SU-DHL-6 (cell line): Measurements from ENCODE around the gene GNRH2.

Experiments used
- H2AFZ ChIP-seq: fragments of 200-600 bp; sonication (generic); 2 replicates; pipeline ENCODE4 v1.6.1; 2014; ENCODE audit warnings: low read depth, mild to moderate bottlenecking, moderate library complexity, mixed read lengths, antibody characterized with exemption, low read length; ENCODE audit not compliant: severe bottlenecking
- H3F3A ChIP-seq: fragments of 200-600 bp; shearing (Covaris generic); 2 replicates; pipeline ENCODE4 v1.6.0; 2016; ENCODE audit warnings: antibody characterized with exemption, mild to moderate bottlenecking; ENCODE audit not compliant: insufficient read depth
- H3K27ac ChIP-seq: fragments of 200-600 bp; sonication (generic); 2 replicates; pipeline ENCODE4 v1.5.1; 2016; ENCODE audit warnings: low read depth, mild to moderate bottlenecking, low read length, moderate library complexity, mixed read lengths
- H3K27me3 ChIP-seq: fragments of 200-600 bp; sonication (generic), shearing (Covaris generic); 2 replicates; pipeline ENCODE4 v1.6.0; 2014; ENCODE audit warnings: mild to moderate bottlenecking, low read length
- H3K36me3 ChIP-seq: fragments of 200-600 bp; sonication (generic); 2 replicates; pipeline ENCODE4 v1.6.1; 2014; ENCODE audit warnings: mild to moderate bottlenecking, low read length, mixed read lengths
- H3K4me2 ChIP-seq: fragments of 300-600, 200-600 bp; shearing (Covaris generic), sonication (generic); 2 replicates; pipeline ENCODE4 v1.6.0; 2014; ENCODE audit warnings: low read length, low read depth, mild to moderate bottlenecking; ENCODE audit not compliant: poor library complexity, severe bottlenecking
- H3K4me3 ChIP-seq: fragments of 200-600 bp; sonication (generic); 2 replicates; pipeline ENCODE4 v1.5.1; 2014; ENCODE audit warnings: antibody characterized with exemption, low read length, mild to moderate bottlenecking, mixed read lengths; ENCODE audit not compliant: insufficient read depth, poor library complexity, severe bottlenecking
- H3K79me2 ChIP-seq: fragments of 200-600 bp; sonication (generic); 2 replicates; pipeline ENCODE4 v1.6.1; 2014; ENCODE audit warnings: mild to moderate bottlenecking, low read length, moderate library complexity; ENCODE audit not compliant: insufficient read depth
- H3K9ac ChIP-seq: fragments of 200-600 bp; sonication (generic); 2 replicates; pipeline ENCODE4 v1.7.0; 2014; ENCODE audit warnings: mild to moderate bottlenecking, low read length
- H3K9me2 ChIP-seq: fragments of 200-600 bp; sonication (generic); replicated peaks from 2 replicates; pipeline ENCODE4 v1.6.1; 2014; ENCODE audit warnings: low read length; ENCODE audit not compliant: insufficient read depth
- H3K9me3 ChIP-seq: fragments of 200-600 bp; sonication (generic); 2 replicates; pipeline ENCODE4 v1.6.1; 2014; ENCODE audit warnings: low read length, mixed read lengths; ENCODE audit not compliant: insufficient read depth
- H4K20me1 ChIP-seq: fragments of 200-600 bp; sonication (generic); 2 replicates; pipeline ENCODE4 v1.6.1; 2014; ENCODE audit warnings: low read depth, mild to moderate bottlenecking, antibody characterized with exemption, low read length, moderate library complexity, mixed read lengths
- CTCF ChIP-seq: fragments of 200-600 bp; sonication (generic); IDR thresholded peaks from one replicate; pipeline ENCODE4 v1.5.1; 2017; ENCODE audit warnings: antibody characterized with exemption, mild to moderate bottlenecking, low read length, moderate library complexity; ENCODE audit not compliant: insufficient read depth, poor library complexity, severe bottlenecking
- EZH2phosphoT487 ChIP-seq: fragments of 200-600 bp; sonication (generic), shearing (Covaris generic); conservative IDR thresholded peaks from 2 replicates; pipeline ENCODE4 v1.6.1; 2018; ENCODE audit warnings: mild to moderate bottlenecking, antibody characterized with exemption, low read length, moderate library complexity, mixed read lengths

Gene GNRH2

DNA sequence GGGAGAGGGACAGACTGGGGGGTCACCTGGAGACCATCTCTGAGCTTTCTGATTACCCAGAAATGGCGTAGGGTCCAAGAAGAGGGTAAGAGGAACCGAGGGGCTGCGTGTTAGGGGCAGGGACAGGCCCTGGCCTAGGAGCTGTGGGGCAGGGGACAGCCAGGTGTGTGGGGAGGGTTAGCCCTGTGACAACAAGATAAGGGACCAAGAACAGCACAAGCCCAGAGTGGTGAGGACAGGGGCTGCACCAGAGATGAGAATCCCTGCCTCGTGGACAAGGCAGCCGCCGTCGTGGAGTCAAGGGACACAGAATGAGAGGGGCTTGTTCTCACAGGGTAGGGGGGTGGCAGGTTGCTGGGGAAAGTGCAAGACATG is 41.6 kb downstream of the GNRH2 start:
- H3K9ac ChIP-seq, result no peak overlapping the region

GRCh38 chr20:3085571-3086072 is 42.2 kb downstream of the GNRH2 start:
- Histone ChIP-seq H3K9me3 (no peaks in the 10 kb centered on the region), H2AFZ (no peak overlapping the region), H3K9ac (no peak overlapping the region), H3K27ac (no peak overlapping the region), H3K9me2 (no peaks in the 10 kb centered on the region), H3K79me2 (no peaks in the 10 kb centered on the region), H3K27me3 (no peaks in the 10 kb centered on the region), H3K4me3 (no peak overlapping the region), H3F3A (no peaks in the 10 kb centered on the region), H4K20me1 (no peaks in the 10 kb centered on the region), H3K4me2 (no peak overlapping the region), H3K36me3 (no peaks in the 10 kb centered on the region)
- no peak for TF ChIP-seq CTCF
- TF ChIP-seq EZH2phosphoT487, result no peak

More for the DNA sequence above, 41.6 kb downstream of the GNRH2 start:
- Histone ChIP-seq H3K27me3 (no peaks in the 10 kb centered on the region), H3K4me2 (no peak overlapping the region), H3K36me3 (no peaks in the 10 kb centered on the region), H3K9me2 (no peaks in the 10 kb centered on the region), H2AFZ (no peak overlapping the region), H3K79me2 (no peaks in the 10 kb centered on the region), H3K27ac (no peak overlapping the region), H4K20me1 (no peaks in the 10 kb centered on the region), H3F3A (no peaks in the 10 kb centered on the region), H3K4me3 (no peak overlapping the region), H3K9me3 (no peaks in the 10 kb centered on the region)
- TF ChIP-seq CTCF (no peak), EZH2phosphoT487 (no peak)

DNA sequence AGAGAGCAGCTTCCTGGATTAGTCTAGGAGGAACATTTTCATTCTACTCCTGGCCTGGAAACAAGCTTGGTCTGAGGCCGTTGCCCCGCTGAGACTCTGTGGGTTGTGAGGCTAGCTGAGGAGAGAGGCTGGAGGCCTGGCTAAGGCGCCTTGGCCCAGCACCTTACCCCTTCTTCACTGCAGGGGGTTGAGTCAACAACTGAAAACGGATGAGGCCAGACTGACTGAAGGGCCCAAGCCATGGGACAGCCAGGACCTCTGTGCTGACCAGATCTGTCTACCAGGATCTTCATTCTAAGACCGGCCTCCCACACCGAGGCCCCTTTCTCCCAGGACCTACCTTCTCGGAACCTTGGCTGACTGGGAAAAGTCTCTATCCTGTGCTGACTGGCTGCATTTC is 44.6 kb downstream of the GNRH2 start:
- Histone ChIP-seq H3F3A (no peaks in the 10 kb centered on the region), H3K79me2 (no peaks in the 10 kb centered on the region), H4K20me1 (no peaks in the 10 kb centered on the region), H3K27me3 (no peaks in the 10 kb centered on the region), H3K27ac (no peak overlapping the region), H3K4me2 (no peak overlapping the region), H3K9me3 (no peaks in the 10 kb centered on the region), H3K9me2 (no peaks in the 10 kb centered on the region), H3K4me3 (no peak overlapping the region), H3K36me3 (no peaks in the 10 kb centered on the region), H3K9ac (no peak overlapping the region), H2AFZ (no peak overlapping the region)
- TF ChIP-seq CTCF (no peak), EZH2phosphoT487 (no peak)
